DND-41 (cell line): ENCODE measurements around the gene TRPM1.

ENCODE experiments used
- ATAC-seq: fragments of 200-7000 bp; cut with Tn5 transposase; 3 replicates; pipeline ENCODE4 v1.9.1; 2021; ENCODE audit warnings: low read depth; ENCODE audit not compliant: insufficient read depth
- DNase-seq: peaks from one replicate; pipeline ENCODE4 v3.0.0-alpha.2; 2020
- H2AFZ ChIP-seq: 2 replicates; pipeline ENCODE4 v1.6.0; 2012; ENCODE audit warnings: low read depth, low read length
- H3K27ac ChIP-seq: 2 replicates; pipeline ENCODE4 v1.5.1; 2012; ENCODE audit warnings: low read length, inconsistent platforms
- H3K27me3 ChIP-seq: fragments of 200-600 bp; sonication (generic); 2 replicates; pipeline ENCODE4 v1.6.0; 2012; ENCODE audit warnings: low read length, mild to moderate bottlenecking, inconsistent platforms; ENCODE audit not compliant: insufficient read depth, poor library complexity
- H3K36me3 ChIP-seq: 2 replicates; pipeline ENCODE4 v1.5.1; 2012; ENCODE audit warnings: low read length, inconsistent platforms; ENCODE audit not compliant: insufficient read depth
- H3K4me1 ChIP-seq: 2 replicates; pipeline ENCODE4 v1.5.1; 2012; ENCODE audit warnings: mild to moderate bottlenecking, low read length; ENCODE audit not compliant: insufficient read depth
- H3K4me2 ChIP-seq: 2 replicates; pipeline ENCODE4 v1.6.0; 2012; ENCODE audit warnings: mild to moderate bottlenecking, moderate library complexity, low read length, inconsistent platforms; ENCODE audit not compliant: insufficient read depth
- H3K4me3 ChIP-seq, 2 experiments: fragments of 200-600 bp in 1 of 2; shearing (Covaris generic) in 1 of 2; 2 replicates each; pipeline ENCODE4 v1.5.1; 2012 to 2016; ENCODE audit warnings: inconsistent platforms in 2 of 2, low read length in 2 of 2, mild to moderate bottlenecking in 2 of 2, low read depth in 1 of 2, moderate library complexity in 1 of 2
- H3K79me2 ChIP-seq: 2 replicates; pipeline ENCODE4 v1.6.0; 2012; ENCODE audit warnings: low read length, inconsistent platforms; ENCODE audit not compliant: insufficient read depth
- H3K9ac ChIP-seq: 2 replicates; pipeline ENCODE4 v1.6.0; 2012; ENCODE audit warnings: low read depth, mild to moderate bottlenecking, inconsistent platforms, low read length, moderate library complexity
- H3K9me3 ChIP-seq: 2 replicates; pipeline ENCODE4 v1.5.1; 2012; ENCODE audit warnings: low read length, moderate library complexity, mild to moderate bottlenecking, inconsistent platforms; ENCODE audit not compliant: insufficient read depth, severe bottlenecking
- H4K20me1 ChIP-seq: 2 replicates; pipeline ENCODE4 v1.6.0; 2012; ENCODE audit warnings: low read length; ENCODE audit not compliant: insufficient read depth
- CTCF ChIP-seq: IDR thresholded peaks from 2 replicates; pipeline ENCODE4 v1.5.1; 2012; ENCODE audit warnings: borderline replicate concordance, low read length, moderate library complexity, mild to moderate bottlenecking; ENCODE audit not compliant: poor library complexity, severe bottlenecking; ENCODE audit errors: extremely low read depth
- EZH2 ChIP-seq: IDR thresholded peaks from 3 replicates; pipeline ENCODE4 v1.6.1; 2012; ENCODE audit warnings: borderline replicate concordance, low read depth, mild to moderate bottlenecking, moderate library complexity, low read length, inconsistent platforms; ENCODE audit not compliant: severe bottlenecking

Gene TRPM1

GRCh38 chr15:30962079-30962478 lies 139.4 kb downstream of the TRPM1 start:
- Histone ChIP-seq H3K4me3 (no peak overlapping the region), H3K27ac (no peak overlapping the region; the same call in 1 of the 2 replicates), H3K4me1 (peaks cover 21% of the 10 kb centered on the region), H3K27me3 (no peaks in the 10 kb centered on the region), H3K79me2 (no peaks in the 10 kb centered on the region), H3K9me3 (no peaks in the 10 kb centered on the region), H3K4me2 (no peak overlapping the region), H4K20me1 (no peaks in the 10 kb centered on the region), H3K36me3 (peaks cover 47% of the 10 kb centered on the region), H2AFZ (no peak overlapping the region), H3K9ac (no peak overlapping the region)
- DNase-seq (no peak), ATAC-seq (peak; percentile 47)
- no peak for TF ChIP-seq CTCF
- TF ChIP-seq EZH2 = no peak

GRCh38 chr15:30958219-30958618 lies 143.3 kb downstream of the TRPM1 start:
- H3K27me3 ChIP-seq = no peaks in the 10 kb centered on the region
- ATAC-seq (no peak), DNase-seq (no peak)
- H3K9me3 ChIP-seq = no peaks in the 10 kb centered on the region
- no peak overlapping the region for H3K9ac ChIP-seq
- H3K4me2 ChIP-seq = no peak overlapping the region
- H3K79me2 ChIP-seq = no peaks in the 10 kb centered on the region
- TF ChIP-seq CTCF = no peak
- no peaks in the 10 kb centered on the region for H4K20me1 ChIP-seq
- no peak overlapping the region for H3K4me3 ChIP-seq
- H3K36me3 ChIP-seq = peaks cover 56% of the 10 kb centered on the region
- H3K27ac ChIP-seq = no peak overlapping the region
- no peak overlapping the region for H2AFZ ChIP-seq
- peaks cover 18% of the 10 kb centered on the region for H3K4me1 ChIP-seq

GRCh38 chr15:30956216-30957124 lies 145.1 kb downstream of the TRPM1 start:
- Histone ChIP-seq H3K27me3 (no peaks in the 10 kb centered on the region), H3K4me1 (peaks cover under 1% of the 10 kb centered on the region; the same call in 1 of the 2 replicates), H3K9me3 (no peaks in the 10 kb centered on the region), H3K36me3 (peaks cover 73% of the 10 kb centered on the region), H3K4me2 (no peak overlapping the region), H3K9ac (no peak overlapping the region), H3K4me3 (no peak overlapping the region), H3K79me2 (no peaks in the 10 kb centered on the region), H2AFZ (no peak overlapping the region), H3K27ac (no peak overlapping the region), H4K20me1 (no peaks in the 10 kb centered on the region)
- TF ChIP-seq EZH2 = no peak
- no peak for TF ChIP-seq CTCF
- DNase-seq (no peak), ATAC-seq (no peak)
